ENCODE results near the gene TPRN. TPM values are rescaled to one million over a fixed set of nuclear protein-coding genes. Genes with fewer than 3 reads are reported as not detected.

Gene TPRN
- polyA plus RNA-seq, 10 donors: 5.8 to 10.9 (median 7.8) TPM

DNA sequence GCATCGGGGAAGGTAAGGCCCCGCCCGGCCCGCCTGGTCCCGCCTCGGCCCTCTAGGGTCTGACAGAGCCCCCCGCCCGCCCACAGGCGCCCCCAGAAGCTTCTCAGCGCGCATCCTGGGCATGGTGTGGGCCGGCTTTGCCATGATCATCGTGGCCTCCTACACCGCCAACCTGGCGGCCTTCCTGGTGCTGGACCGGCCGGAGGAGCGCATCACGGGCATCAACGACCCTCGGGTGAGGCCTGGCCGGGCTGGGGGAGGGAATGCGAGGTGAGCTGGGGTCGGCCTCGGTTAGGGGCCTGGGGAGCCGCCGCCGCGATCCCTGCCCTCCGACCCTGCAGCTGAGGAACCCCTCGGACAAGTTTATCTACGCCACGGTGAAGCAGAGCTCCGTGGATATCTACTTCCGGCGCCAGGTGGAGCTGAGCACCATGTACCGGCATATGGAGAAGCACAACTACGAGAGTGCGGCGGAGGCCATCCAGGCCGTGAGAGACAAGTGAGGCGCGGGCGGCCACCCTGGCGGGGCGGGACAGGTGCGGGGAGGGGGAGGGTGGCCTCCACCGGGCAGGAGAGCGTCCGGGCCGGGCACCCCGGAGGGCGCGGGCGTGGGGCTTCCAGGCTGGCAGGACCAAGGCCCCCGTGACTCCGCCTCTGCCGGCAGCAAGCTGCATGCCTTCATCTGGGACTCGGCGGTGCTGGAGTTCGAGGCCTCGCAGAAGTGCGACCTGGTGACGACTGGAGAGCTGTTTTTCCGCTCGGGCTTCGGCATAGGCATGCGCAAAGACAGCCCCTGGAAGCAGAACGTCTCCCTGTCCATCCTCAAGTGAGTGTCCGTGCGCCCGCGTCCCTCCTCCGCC, 37.8 kb downstream of the TPRN start:
- no peak for DNase-seq

DNA sequence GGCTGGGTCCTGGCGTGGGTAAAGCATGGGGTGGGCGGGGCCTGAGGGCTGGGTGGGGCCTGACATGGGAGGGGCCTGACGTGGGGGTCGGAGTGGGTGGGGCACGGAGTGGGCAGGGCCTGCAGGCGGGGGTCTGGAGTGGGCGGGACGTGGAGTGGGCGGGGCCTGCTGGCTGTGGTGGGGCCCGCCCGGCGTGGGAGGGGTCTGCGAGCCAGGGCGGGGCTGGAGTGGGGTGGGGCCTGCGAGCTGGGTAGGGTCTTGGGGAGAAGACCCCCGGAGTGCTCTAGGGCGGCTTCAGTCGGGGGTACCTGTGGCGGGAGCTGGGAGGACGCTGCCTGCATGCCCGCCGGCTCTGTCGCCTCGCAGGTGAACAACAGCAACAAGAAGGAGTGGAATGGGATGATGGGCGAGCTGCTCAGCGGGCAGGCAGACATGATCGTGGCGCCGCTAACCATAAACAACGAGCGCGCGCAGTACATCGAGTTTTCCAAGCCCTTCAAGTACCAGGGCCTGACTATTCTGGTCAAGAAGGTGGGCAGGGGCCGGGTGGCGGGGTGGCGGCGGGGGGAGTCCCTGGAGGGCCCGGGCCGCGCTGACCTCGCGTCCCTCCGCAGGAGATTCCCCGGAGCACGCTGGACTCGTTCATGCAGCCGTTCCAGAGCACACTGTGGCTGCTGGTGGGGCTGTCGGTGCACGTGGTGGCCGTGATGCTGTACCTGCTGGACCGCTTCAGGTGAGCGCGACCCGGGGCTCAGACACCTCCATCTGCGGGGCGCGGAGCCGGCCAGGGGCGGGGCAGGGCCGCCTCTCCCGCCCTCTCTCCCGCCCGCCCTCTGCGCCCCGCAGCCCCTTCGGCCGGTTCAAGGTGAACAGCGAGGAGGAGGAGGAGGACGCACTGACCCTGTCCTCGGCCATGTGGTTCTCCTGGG, 38.7 kb downstream of the TPRN start:
- no peak for DNase-seq

- no peak for DNase-seq
Observed at GRCh38 chr9:137160716-137161557, 39.6 kb downstream of the TPRN start.

DNA sequence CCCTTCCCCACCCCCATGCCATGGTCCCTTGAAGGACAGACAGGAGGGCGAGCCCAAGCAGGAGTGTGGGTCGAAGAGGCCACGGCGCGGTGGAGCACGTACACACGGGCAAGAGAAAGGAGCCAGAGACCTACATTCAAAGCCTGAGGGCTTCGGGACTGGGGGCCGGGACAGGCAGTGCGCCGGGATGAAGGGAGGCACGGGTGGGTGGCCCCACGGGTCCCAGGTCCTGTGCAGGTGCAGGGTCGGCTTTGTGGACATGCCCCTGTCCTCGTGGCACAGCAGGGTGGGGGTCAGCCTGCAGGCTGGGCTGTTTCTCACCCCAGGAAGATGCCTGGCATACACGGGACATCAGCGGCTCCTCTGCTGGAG, 40.5 kb downstream of the TPRN start:
- DNase-seq: no peak

DNA sequence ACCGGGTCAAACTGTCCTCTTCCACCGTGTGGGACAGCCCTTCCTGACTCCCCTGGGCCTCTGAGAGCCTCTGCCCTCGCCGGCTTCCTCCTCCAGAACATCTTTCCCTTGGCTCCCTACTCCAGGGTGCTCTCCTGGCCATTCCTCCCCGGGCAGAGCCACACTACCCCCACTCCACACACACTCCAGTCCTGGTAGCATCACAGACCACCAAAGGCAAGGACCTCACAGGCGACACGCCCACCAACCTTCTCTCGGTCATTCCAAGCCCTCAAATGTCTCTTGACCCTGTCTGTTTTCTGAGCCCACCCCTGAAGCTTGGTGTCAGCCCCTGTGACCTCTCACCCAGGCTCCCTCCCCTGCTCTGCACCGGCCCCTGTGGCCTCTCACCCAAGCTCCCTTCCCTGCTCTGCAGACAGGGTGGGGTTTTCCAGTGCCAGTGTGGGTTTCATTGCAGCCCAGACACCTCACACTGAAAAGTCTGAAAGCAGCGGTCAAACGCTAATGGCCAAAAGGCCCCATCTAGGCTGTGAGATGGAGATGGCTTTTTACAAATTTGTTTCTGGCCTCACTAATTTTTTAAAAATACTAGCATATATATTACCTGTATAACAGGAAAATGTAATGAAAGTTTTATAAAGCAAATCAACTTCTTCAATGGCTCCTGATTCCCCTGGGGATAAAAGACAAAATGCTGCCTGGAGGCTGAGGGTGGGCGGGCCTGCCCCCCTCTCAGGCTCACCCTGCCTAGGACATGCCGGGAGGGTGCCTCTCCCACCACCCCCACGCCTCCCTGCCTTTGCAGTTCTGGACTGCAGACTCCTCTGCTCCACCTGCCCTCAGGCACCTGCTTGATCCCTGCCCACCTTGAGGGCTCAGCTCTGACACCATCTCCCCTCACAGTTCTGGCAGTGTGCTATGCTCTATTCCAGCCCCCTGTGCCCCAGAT, 41.2 kb downstream of the TPRN start:
- DNase-seq: no peak

DNA sequence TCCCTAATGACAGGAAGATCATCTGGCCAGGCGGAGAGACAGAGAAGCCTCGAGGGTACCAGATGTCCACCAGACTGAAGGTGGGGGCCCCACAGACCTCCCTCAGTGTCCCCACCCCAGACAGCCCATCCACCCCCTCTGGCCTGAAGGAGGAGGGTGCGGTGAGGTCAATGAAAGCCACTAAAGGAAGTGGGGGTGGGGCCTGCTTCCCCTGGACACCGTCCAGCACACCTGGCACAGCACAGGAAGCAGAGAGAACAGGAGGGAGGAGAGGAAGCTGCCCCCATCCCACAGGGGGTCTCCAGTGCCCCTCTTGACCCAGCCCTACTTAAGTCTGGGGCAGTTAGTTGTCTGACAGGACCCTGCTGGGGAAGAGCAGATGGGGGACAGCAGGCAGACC, 41.9 kb downstream of the TPRN start:
- DNase-seq: no peak

- DNase-seq: no peak
Observed at GRCh38 chr9:137157618-137158415, 42.7 kb downstream of the TPRN start.

DNA sequence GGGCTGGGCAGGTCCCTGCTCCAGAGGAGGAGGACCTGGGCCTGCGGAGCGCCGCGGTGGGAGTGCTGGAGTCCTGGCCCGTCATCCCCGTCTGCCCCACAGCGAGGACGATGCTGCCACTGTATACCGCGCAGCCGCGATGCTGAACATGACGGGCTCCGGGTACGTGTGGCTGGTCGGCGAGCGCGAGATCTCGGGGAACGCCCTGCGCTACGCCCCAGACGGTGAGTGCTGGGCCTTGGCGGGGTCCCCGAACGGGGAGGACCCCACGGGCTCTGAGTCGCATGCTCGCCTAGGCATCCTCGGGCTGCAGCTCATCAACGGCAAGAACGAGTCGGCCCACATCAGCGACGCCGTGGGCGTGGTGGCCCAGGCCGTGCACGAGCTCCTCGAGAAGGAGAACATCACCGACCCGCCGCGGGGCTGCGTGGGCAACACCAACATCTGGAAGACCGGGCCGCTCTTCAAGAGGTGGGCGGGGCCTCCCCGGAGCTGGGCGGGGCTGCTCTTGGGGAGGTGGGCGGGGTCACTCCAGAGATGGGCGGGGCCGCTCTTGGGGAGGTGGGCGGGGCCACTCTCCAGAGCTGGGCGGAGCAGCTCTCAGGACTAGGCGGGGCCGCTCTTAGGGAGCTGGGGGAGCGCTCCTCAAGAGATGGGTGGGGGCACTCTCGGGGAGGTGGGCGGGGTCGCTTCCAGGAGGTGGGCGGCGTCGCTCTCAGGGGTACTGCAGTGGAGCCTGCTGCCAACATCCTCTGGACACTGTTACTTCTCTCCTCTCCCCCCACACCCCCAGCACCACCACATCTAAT, 43.8 kb downstream of the TPRN start:
- no peak for DNase-seq

DNA sequence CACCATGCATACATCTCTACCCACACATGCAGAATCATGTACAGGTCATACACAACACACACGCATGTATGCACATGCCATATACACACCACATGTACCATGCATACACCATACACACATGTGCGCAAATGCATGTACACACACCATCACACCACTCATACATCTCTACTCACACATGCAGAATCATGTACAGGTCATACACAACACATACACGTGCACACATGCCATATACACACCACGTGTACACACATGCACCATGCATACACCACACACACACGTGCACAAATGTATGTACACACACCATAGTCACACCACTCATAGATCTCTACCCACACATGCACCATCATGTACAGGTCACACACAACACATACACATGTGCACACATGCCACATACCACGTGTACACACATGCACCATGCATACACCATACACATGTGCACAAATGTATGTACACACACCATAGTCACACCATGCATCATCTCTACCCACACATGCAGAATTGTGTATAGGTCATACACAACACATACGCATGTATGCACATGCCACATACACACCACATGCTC, 47.6 kb downstream of the TPRN start:
- no peak for DNase-seq

DNA sequence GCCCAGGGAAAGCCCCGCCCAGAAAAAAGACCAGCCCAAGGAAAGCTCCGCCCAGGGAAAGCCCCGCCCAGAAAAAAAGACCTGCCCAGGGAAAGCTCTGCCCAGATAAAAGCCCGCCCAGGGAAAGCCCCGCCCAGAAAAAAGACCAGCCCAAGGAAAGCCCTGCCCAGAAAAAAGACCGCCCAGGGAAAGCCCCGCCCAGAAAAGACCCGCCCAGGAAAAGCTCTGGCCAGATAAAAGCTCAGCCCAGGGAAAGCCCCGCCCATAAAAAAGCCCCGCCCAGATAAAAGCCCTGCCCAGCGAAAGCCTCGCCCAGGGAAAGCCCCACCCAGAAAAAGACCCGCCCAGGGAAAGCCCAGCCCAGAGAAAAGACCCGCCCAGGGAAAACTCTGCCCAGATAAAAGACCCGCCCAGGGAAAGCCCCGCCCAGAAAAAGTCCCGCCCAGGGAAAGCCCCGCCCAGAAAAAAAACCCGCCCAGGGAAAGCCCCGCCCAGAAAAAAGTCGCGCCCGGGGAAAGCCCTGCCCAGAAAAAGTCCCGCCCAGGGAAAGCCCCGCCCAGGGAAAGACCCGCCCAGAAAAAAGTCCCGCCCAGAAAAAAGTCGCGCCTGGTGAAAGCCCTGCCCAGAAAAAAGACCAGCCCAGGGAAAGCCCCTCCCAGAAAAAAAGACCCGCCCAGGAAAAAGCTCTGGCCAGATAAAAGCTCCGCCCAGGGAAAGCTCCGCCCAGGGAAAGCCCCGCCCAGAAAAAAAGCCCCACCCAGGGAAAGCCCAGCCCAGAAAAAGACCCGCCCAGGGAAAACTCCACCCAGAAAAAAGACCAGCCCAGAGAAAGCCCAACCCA, 49.7 kb downstream of the TPRN start:
- no peak for DNase-seq

DNA sequence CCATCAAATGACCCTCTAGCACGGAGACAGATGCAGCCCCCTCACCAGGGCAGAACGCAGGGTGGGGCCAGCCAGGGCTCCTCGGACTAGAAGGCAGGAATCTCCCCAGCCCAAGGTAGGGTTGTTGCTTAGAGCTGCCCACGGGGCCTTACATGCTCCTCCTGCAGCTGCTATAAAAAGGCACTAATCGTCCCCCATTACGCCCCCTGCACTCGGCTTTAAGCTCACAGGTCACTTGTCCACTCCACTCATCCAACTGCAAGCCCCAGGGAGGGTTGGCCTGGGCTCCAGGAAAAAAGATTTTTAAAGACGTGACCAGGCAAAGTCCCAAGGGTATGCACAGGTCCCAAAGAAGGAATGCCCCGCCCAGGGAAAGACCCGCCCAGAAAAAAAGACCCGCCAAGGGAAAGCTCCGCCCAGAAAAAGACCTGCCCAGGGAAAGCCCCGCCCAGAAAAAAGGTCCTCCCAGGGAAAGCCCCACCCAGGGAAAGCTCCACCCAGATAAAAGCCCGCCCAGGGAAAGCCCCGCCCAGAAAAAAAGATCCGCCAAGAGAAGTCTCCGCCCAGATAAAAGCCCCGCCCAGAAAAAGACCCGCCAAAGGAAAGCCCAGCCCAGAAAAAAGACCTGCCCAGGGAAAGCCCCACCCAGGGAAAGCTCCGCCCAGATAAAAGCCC, 50.5 kb downstream of the TPRN start:
- DNase-seq: no peak

DNA sequence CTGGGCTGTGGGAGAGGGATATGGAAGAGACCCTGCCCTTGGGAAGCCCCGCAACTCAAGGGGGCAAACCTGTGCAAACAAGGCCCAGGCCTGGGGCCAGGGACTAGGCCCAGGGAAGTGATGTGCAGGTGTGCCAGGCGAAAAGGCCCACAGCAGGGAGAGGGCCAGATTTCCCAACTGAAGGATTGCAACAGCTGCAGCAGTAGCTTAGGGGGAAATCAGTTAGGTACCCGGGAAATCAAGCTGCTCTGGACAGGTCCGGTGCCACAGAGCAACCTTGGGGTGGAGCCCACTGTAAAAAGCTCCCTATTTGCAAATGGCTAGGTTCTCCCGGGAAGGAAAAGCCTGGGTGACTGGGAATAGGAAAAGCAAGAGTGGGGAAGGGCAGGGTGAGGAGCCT, 51.2 kb downstream of the TPRN start:
- no peak for DNase-seq

DNA sequence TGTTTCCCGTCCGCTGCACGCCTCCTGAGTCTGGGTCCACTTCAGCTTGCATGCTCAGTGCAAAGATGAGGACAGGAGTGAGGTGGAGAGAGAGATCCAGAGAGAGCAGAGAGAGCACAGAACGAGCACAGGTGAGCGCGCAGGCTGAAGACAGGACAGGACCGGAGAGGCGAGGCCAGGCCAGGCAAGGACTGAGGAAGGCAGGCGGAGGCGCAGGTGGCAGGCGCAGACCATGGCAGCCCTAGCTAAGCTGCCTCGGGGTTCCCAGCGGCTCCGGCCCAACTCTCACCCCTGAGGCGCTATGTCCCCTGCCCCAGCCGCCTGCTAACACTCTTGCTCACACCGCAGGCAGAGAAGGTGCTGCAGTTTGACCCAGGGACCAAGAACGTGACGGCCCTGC, 51.9 kb downstream of the TPRN start:
- DNase-seq: no peak

DNA sequence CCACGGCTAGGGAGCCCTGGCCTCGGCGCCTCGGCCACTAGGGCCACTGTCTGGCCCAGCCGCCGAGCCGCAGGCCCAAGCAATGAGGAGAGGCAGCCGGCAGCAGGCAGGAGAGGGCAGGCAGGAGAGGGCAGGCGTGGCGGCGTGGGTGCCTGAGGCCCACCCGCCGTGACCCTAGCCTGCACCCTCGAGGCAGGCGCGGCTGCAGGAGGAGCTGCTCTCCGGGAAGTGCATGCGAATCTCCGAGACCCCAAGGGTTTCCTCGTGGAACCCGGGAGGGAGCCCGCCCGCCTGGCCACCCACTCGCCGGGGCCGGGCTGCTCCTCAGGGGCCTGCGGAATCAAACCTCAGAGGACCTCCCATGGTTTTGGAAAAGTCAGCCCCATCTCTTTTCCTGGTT, 52.3 kb downstream of the TPRN start:
- no peak for DNase-seq

DNA sequence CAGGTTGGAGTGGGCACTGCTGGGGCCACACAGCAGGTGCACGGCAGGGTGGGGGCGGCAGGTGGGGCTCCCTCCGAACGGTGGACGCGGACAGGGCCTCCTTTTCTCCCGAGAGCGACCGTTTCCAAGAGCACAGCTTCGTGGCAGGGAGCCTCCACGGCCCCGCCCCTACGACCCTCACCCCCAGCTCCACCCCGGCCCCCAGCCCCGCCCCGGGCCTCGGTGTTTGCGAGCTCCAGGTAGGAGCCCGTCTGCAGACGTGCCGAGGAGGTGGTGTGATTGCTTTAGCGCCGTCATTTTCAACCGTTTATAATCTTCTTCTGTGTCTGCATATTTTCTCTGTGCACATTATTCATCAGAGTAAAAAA, 52.8 kb downstream of the TPRN start:
- no peak for DNase-seq

DNA sequence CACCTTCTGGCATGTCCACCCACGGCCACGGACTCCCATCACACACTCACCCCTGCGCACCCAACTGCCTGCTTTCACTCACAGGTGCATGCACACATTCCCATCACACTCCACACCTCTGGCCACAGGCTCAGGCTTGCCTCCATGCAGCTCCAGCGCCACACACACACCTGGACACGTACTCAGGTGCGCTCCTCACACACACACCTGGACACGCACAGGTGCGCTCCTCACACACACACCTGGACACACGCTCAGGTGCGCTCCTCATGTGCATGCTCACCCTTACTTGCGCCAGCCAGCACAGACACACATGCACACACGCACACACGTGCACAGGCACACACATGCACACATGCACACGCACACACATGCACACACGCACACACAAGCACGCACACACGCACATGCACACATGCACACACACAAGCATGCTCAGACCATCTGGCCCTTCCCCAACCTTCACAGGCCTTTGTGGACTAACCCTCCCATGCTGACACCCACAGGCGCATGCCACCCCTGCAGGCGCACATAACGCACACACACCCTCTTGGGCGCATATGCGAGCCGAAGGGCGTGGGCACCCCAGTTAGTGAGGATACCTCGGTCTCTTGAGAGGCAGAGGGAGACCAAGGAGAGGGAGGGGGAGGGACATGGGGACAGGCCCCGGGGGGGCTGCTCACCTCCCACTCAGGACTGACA, 53.3 kb downstream of the TPRN start:
- DNase-seq: no peak

DNA sequence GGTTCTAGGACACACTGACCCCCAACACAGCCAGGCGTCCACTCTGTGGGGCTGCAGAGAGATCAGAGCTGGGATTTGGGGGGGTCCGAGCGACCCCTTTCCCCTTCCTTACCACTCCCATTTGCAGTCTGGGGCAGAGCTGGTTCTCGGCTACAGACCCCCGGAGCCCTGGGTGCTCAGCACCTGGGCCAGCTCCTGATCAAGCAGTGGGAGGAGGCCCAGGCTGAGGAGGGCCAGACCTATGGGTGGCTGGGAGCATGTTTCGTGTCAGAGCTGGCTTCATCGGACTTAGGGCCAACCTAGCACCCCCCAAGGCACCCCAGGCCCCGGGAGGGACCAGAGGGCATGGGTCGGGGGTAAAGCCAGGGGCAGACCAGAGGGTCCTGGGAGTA, 54.0 kb downstream of the TPRN start:
- no peak for DNase-seq

All from muscle of back (tissue), 11 donors.